Hematopoietic multipotent progenitor cell treated with erythropoietin and hydrocortisone succinate and interleukin-3 and kit ligand, for 15 days (in vitro differentiated cells): Measurements from ENCODE around the gene COX5B.
"Not testable (repeated sequence)": the region's sequence is repeated elsewhere in the genome, so short reads cannot be mapped to it uniquely, and the experiment has no call there.

ENCODE experiments used
- DNase-seq: peaks from one replicate; pipeline ENCODE4 v3.0.0-alpha.2; 2015; ENCODE audit warnings: low spot score

Gene COX5B

DNA sequence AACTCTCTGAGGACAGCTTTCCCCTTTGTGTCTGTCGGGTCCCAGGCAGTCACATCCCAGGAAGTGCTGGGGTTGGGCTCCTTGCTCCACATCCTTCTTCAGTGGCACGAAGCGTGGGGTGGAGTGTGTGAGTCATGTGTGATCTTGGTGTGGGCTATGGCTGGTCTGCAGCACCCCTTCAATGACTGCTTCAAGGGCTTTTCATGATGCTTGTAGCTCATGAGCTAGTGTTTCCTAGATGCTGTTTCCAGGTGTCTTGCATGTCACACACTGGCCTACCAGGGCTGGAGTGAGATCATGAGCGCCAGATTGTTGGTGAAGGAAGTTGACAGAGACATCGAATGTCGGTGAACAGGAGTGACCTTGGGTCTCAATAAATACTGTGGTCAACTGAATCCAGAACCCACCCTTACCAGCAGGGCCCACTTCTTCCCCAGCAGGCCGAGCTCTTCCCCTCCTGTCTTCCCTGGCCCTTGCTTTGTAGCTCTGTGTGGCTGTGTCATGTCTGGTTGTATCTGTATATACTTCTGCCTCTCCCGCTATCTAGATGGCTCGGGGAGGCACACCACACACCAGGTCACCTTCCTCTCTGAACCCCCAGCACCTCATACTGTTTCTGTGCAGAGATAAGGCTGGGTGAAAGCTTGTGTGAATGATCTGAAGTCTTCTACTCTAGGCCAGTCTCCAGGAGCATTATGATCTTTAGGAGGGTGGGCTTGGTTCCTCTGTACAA lies 27.5 kb downstream of the COX5B start:
- DNase-seq, result no peak

DNA sequence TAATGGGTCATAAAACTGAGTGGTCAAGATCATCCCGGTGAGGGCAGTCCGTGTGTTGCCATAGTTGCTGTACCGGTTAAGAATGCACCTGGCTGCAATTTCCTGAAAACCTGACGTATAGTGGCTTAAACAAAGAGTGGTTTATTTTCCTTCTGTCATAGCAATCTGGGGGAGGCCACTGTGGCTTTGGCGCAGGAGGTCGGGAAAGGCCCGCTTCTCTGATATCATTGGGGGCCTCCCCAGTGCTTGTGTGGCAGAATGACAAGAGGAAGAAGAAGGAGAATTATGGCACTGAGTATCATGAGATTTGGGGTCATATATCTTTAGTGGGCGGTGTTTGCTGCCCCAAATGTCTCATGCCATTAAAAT lies 28.0 kb downstream of the COX5B start:
- DNase-seq, result no peak

DNA sequence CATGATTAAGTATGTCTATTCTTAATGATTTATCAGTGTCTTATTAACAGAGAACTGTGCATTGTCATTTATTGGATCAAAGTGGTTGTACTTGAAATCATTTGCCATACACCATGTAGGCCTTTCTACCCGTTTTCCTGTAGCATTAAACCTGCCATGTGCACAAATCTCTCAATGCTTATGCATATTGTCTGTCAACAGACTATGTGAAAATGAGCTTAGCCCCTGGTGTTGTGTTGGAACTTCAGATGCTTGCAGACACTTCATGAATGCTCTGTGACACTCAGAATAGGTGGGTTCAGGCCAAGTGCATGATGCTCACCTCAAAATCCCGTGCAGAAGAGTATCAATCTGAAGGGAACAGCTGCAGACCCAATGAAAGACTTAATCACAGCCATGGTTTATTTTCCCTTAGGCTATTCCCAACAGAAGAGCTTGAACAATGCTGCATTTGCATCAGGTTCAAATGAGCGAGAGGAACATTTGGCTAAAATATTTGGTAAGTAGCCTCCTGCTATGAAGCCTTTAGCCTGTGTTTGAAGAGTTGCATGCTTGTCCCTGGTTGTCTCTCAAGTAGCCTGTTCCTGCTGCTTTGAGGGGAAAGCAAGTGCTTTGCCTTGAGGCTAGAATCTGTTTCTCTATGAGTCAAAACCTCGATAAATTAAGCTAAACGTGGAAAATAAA lies 29.7 kb downstream of the COX5B start:
- DNase-seq, result no peak

DNA sequence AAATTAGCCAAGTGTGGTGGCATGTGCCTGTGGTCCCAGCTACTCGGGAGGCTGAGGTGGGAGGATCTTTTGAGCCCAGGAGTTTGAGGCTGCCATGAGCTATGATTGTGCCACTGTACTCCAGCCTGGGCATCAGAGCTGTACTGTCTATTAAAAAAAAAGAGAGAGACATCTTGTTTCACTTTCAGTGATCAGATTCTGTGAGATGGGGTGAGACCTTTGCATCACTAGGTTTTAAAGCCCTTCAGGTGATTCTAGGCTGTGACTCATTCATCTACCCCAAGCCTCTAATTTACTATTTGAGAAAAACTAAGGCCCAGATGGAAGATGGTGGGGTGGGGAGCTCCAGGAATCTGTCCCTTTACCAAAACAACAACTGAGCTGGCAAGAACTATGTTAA lies 30.8 kb downstream of the COX5B start:
- DNase-seq, result no peak

DNA sequence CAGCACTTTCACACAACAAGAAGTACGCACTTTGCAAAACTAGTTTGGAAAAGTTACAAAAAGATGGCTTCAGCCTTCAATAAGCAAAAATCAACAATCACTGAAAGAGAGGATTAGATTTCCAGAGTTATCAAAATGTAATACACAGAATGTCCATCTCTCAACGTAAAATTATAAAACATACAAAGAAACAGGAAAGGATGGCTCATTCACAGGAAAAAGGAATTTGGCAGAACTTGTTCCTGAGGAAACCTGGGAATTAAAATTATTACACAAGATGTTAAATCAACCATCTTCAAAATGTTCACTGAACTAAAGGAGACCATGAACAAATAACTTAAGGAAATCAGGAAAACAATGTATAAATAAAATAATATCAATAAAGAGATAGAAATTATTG lies 31.6 kb downstream of the COX5B start:
- DNase-seq, result no peak

DNA sequence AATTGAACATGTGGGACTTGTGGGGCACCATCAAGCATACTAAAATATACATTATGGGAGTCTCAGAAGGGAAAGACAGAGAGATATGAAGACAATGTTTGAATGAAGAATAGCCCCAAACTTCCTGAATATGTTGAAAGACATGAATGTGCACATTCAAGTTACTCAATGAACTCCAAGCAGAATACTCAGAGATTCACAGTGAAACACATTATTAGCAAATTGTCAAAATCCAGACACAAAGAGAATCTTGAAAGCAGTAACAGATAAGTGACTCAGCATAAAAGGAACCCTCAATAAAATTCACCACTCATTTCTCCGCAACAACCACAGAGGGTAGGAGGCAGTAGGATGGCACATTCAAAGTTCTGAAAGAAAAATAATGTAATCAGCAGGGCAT lies 32.4 kb downstream of the COX5B start:
- DNase-seq, result no peak

DNA sequence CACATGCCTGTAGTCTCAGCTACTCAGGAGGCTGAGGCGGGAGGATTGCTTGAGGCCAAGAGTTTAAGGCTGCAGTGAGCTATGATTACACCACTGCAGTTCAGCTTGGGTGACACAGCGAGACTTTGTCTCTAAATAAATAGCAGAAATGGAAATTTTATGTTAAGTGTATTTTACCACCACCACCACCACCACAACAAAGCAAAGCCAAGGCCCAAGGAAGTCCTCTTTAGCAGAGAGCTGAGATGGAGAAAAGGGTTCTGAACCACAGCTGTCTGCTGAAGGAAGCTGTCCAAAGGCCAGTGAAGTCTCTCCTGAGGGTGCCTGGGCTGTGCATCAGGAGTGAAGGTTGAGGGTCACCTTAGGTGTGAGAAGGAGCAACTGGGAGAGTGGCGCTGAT lies 41.4 kb downstream of the COX5B start:
- not testable (repeated sequence) for DNase-seq

DNA sequence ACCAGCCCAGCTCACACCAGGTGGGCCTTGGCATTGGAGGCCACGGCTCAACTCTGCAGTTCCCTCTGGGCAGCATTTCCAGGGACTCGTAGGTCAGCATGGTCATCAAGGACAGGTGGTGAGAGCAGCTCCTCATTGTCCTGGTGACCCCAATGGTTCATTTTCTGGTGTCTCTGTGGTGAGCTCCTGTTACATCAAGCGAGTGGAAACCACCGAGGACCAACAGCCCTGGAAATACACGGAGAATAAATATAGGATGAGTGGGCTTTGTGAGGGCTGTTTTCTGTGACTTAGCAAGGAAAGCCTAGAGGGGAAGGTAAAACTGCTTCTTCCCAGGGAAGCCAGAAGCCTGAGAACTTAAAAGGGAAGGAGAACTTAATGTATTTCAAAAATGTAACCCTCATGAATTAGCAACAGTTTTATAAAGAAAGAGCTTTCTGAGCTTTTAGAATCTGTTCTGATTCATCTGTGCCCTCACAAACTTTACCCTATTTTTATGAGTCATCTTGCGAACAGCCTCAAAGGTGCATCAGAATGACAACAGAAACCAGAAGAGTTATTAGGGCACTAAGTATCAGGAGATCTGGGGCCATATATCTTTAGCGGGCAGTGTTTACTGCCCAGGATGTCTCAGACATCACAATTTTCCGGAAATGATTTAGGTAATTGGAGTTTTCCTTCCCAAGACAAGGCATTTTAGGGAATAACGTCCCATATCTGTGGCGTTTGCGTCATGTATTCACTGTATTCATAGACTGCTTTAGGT lies 42.4 kb downstream of the COX5B start:
- no peak for DNase-seq

DNA sequence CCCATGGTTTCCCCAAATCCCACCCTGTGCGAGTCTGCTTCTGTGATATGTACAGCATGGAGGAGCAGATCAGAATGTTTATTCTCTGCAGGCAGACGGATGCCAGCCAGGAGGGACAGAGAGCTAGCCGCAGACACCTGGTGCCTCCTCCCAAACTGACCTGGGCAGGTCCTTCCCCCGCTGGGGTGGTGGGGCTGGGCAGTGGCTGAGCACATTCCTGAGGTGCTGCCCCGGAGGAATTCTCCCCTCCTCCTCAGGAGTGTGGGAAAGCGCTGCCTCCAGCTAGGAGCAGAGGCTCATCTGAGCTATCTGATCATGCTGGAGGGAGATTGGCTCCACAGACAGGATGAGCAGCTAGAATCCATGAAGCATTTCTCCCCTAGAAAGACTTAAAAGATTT lies 45.3 kb downstream of the COX5B start:
- DNase-seq, result no peak

DNA sequence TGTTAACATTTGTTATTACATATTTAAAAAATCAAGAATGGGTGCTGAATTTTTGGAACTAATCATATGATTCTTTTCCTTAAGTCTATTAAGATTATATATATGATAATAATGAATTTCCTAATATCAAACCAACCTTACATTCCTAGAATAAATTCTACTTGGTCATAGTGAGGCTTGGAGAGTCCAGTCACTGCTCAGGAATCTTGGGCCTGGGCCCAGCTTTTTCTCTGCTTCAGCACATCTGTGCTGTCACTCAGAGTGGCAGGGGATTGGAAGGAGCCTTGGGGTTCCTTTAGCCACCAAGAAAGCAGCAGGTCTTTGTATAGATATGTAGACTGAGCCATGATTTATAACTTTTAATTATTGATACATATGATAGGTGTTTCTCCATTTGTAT lies 47.6 kb downstream of the COX5B start:
- no peak for DNase-seq

DNA sequence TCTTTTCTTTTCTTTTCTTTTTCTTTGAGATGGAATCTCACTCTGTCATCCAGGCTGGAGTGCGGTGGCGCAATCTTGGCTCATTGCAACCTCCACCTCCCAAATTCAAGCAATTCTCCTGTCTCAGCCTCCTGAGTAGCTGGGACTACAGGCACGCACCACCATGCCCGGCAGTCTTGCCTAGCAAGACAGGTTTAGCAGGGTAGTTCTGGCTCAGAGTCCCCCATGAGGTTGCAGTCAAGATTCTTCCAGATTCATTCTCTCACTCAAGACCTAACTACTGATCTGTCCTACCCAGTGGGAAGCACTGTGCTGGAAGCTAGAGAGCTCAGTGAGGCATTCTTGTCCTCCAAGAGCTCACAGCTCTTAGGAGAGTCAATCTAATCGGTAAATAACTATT lies 49.9 kb downstream of the COX5B start:
- no peak for DNase-seq

DNA sequence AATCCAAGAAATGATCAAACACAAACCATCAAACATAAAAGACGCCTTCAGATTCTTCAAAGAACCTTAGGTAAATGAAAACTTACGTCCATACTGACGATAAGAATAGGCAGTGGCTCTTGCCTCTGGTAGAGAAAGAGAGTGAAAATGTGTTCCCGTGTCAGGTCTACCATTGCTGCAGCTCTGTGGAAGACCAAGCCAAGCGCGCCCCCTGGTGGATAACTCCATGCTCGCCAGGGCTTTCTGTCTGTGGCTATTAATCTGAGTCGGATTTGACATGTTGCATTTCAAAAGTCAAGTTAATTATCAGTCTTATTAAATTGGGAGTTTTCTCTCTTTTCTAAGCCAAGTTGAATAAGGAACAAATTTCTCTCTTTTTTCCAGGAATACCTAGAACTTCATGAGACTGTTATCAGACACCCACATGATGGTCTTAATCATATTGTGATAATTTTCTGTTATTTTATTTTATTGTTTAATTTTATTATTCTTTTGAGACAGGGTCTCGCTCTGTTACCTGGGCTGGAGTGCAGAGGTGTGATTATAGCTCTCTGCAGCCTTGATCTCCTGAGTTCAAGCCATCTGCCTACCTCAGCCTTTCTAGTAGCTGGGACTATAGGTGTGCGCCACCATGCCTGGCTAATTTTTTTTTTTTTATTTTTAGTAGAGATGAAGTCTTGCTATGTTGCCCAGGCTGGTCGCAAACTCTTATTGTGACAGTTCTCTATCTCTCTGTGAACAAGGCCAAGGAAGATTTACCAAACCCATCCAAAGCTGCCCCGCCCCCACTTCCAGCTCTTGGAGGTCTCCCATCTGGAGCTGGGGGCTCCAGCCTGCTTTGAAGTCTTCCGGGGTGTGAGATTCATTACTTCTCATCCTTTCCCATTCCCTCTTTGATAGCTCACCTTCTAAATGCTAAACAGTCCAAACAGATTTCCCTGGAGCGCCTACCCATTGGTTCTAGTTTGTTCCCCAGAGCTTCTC lies 51.7 kb downstream of the COX5B start:
- peak; percentile 85 for DNase-seq
